Endometrium (tissue), 2 donors: ENCODE data around the gene ZFR.
"Not testable (repeated sequence)": the region's sequence is repeated elsewhere in the genome, so short reads cannot be mapped to it uniquely, and the experiment has no call there.

Experiments used
- FAIRE-seq: peaks from 2 replicates; lab custom pipeline; 2012; peaks lifted over from hg19 to GRCh38; lab: Jason Lieb, UNC
- donor health status: control.
- donor health status: control.

ZFR gene

DNA sequence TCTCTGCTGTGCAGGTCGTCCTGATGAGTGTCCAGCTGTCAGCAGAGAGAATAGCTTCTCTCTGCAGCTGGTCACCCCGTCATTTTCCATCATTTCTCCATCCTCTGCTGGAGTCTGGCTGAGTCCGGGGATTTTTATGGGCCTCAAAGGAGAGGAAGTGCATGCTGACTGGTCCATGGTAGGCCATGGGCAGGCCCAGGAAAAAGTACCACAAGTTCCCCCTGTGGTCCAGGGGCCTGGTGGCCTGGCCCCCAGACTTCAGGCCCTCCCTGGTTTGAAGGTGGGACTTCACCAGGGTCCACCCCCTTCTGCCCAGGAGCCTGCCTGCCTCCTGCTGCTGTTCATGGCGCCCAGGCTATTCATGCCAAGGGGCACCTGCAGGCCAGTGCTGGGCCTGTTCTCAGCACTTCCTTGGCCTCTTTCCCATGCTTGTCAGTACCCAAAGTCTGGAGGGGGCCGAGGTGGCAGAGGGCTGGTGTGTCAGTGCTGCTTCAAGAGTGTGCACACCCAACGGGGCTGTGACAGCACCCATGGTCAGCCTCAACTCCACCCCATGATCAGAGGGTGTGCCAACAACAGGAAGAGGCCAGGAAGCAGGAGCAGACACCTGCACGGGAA lies 124.5 kb downstream of the ZFR start:
- no peak for FAIRE-seq

DNA sequence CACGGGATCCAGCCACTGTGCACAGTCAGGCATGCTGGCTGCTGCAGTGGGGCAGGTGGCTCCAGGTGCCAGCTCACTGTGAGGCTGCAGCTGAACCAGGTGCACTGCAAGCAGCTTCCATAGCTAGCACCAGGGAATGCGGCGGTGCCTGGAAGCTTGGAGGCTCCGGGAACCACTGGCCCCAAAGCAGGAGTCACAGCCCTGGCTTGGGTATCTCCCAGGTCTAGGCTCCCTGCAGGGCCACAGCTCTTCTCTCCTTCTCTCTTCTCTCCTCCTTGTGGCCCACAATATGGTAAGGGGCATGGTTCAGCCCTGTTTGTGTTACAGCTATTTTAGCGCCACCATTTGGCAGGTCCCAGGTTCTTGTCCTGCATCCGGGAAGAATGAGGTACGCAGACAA lies 125.1 kb downstream of the ZFR start:
- no peak for FAIRE-seq

DNA sequence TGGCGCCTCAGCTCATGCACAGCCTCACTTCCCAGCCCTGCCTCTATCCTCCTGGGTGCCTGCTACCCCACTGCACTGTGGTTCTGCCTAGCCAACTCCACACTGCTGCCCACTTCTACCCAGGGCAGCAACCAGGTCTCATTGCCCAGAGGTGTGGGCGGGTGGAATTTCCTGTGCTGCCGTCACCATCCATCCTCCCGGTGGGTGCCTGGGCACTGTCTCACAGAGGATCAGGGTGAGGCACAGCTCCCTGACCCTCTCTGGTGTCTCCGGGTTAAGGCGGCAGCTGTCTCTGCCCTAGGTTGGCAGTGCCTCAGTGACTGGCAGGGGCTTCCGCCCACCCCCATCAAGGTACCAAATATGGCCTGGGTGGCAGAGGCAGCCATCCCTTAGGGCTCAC lies 127.5 kb downstream of the ZFR start:
- FAIRE-seq: no peak

DNA sequence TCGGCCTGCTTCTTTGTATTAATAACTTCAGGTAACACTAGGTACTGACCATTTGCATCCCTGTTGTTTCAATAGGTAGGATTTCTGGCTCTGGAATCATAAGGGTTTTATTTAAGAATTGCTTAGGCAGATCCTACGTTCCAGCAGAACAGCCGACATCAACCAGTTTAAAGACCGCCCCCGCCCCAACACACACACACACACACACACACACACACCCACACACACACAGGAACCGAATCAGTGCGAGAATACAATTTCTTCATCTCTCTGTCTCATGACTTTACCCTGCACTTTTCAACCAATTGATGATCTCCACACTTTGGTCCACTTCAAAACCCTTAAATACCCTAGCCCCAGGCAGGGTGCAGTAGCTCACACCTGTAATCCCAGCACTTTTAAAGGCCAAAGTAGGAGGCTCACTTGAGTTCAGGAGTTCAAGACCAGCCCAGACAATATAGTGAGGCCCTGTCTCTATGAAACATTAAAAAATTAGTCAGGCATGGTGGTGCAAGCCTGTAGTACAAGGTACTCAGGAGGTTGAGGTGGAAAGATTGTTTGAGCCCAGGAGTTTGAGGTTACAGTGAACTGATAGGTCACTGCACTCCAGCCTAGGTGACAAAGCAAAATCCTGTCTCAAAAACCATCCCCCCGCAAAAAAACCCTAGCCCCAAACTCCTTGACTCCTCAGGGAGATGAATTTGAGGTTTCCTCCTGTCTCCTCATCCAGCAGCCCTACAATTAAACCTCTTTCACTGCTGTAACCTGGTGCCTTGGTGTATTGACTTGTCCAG lies 129.1 kb downstream of the ZFR start:
- no peak for FAIRE-seq

DNA sequence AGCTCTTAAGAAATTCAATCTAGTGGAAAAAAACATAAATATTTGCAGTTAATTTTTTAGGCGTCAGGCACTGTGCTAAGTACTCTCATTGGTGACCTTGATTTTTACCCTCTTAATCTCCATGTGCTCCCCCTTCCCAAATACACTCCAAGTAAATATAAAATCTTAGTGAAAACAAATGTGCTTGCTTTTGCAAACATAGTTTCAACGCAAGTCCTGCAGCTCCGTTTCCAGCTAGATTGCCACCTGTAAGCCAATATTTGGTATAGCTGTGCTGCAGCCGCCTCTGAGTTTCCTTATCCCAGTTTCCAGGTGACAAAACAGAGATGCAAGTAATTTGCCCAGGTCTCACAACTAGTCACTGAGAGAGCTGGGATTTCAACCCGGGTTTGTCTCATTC lies 129.9 kb downstream of the ZFR start:
- no peak for FAIRE-seq

DNA sequence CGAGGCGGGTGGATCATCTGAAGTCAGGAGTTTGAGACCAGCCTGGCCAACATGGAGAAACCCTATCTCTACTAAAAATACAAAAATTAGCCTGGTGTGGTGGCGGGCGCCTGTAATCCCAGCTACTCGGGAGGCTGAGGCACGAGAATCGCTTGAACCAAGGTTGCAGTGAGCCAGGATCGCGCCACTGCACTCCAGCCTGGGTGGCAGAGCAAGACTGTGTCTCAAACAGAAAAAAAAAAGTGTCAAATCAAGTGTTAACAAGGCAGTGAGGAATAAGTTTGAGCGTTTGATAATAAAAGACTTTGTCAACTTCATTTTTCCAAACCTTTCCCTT lies 130.4 kb downstream of the ZFR start:
- not testable (repeated sequence) for FAIRE-seq

DNA sequence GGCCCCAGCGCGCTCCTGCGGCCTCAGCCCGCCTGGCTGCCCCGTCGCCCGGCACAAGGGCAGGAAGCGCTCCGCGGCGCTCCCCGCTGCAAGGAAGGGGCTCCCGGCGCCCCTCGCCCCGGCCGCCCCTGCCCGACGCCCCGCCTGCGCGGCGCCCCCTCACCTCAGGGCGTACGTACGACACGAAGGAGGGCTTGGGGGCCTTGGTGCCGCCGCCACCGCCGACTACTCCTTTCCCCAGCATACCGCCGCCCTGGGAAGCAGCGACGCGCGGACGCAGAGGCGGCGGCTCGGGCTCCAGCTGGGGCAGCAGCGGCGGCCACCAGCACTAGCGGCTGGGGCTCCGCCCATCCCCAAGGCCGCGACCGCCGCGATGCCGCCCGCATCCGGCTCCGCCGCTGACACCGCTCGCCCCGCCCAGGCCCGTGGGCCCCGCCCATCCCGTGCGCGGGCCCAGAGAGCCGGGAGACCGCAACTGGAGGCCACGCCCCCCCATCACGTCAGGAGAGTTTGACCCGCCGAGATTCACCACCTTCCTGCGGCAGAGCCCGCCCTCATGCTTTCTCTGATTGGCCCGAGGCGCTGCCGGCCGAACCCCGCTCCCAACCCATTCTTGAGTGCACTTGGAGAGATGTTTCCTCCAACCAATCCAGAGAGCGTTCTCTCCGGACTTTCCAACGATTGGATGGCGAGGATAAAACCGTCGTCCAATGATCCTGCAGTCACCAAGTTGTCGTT lies 131.8 kb downstream of the ZFR start, which contains the start of gene MTMR12:
TSS of gene MTMR12 (minus strand) at position 345 of the 738 bp plus-strand sequence. CDS start at position 244, 101 bp downstream.
- peak; percentile 97 for FAIRE-seq

DNA sequence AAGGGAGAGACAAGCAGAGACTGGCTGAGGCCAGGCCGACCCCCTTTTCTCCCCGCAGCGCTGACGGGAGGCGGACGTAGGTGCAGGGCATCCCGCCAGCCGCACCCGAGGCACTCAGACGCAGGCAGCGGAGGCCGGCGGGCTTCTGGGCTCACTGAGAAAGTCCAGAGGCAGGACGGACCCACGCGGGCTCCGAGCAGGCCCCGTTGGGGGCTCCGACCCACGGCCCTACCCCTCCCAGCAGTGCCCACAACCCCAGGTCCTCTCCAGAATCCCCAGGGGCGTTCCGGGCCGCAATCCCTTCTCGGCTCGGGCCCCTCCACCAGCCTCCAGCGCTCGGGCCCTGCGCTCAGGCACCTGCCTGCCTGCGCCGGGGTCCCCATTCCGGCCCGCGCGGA lies 132.3 kb downstream of the ZFR start:
- FAIRE-seq: no peak

DNA sequence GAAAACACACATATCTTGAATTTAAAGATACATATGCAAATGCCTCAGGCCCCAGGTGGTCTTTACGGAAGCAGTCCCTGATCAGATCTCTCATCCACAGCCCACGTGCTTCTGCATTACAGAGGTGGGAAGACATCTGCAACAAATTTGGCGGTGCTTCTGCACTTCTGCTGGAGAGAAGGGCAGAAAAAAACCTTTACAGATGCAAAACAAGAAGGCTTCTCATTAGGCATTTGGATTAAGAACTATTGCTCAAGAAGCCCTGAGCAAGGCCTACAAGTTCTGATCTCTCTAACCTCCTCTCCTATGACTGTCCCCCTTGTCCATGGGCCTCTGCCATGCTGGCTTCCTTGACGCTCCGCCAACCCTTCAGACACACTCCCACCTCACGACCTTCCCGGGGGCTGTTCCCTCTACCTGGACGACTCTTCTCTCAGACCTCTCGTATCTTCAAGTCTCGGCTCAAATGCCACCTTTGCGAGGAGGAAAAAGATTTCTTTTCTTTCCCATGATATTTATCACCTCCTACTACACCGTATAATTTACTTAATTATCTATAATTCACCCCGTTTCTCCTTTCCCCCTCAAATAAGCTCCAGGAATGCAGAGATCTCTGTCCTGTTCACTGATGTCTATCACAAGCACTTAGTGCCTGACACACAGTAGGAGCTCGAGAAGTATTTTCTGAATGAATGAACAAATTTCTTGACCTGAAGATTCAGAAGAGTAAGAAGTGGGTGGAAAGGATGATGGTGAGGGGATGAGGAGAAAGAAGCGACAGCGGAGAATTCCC lies 132.9 kb downstream of the ZFR start:
- FAIRE-seq: no peak

DNA sequence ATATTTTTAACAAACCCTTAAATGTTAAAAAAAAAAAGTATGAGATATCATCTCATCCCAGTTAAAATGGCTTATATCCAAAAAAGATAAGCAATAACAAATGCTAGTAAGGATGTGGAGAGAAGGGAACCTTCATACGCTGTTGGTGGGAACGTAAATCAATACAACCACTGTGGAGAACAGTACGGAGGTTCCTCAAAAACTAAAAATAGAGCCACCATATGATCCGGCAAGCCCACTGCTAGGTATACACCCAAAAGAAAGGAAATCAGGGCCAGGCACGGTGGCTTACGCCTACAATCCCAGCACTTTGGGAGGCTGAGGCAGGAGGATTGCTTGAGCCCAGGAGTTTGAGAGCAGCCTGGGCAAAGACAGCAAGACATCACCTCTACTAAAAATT lies 134.8 kb downstream of the ZFR start:
- FAIRE-seq: no peak

DNA sequence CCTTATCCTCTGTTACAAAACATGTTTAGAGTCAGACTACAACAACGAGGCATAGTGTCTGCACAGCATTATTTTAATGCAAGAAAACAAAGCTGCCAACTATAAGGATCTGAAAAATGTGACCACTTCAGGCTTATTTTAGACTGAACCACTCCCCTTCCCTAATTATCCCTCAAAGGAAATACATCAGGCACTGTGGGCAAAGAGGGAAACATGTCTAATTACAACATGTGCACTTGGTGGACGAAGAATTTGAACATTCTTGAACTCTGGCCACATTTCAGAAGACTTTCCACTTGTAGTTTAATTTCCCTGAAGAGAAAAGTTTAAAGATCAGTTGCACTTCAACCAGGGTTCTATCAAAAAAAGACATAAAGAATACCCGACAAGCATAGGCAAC lies 135.6 kb downstream of the ZFR start:
- FAIRE-seq: no peak

DNA sequence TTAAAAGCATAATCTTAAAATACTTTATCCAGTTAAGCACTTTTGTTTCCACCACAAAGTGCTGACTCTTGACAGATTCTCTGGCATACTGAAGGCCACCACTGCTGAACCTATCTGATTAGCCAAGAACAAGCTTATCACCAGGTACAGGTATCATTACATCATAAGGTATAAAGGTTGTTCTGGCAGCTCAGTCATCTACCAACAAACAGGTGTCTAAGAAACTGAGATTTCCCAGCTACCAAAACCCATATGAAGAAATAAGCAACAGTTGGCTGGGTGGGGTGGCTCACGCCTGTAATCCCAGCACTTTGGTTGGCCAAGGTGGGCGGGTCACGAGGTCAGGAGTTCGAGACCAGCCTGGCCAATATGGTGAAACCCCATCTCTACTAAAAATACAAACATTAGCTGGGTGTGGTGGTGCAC lies 136.8 kb downstream of the ZFR start:
- no peak for FAIRE-seq

DNA sequence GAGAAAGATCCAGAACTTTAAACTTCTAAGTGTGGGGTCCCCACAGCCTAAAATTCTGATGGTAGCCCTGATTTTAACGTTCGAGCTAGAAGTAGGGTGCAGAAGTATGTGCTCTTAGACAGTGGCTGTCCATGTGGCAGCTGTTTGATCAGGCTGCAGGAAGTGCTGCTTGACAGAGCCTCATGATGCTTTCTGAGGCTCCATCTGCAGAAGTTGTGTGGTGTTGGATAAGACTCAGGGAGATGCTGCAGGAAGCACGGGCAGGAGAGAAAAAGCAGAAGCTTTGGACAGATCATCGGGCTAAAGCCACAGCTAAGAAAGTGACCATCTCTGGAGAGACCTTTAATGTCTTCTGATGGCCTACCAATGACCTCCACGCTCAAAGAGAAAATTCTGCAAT lies 139.9 kb downstream of the ZFR start:
- no peak for FAIRE-seq
